Muscle layer of duodenum (tissue), 2 donors: Measurements from ENCODE around the gene CTXN2.

ENCODE experiments used
- H3K27ac ChIP-seq: one replicate; pipeline ENCODE4 v1.7.0; 2013; ENCODE audit warnings: mild to moderate bottlenecking, low read length
- H3K27me3 ChIP-seq: one replicate; pipeline ENCODE4 v1.7.0; 2013; ENCODE audit warnings: low read depth, mild to moderate bottlenecking, control low read depth, low read length
- H3K36me3 ChIP-seq, 2 donors: one replicate each; pipeline ENCODE4 v1.7.0; 2013; ENCODE audit warnings: low read length in 2 of 2, control low read depth in 1 of 2, mild to moderate bottlenecking in 1 of 2; ENCODE audit not compliant: insufficient read depth in 2 of 2, control insufficient read depth in 1 of 2
- H3K4me1 ChIP-seq, 2 donors: one replicate each; pipeline ENCODE4 v1.7.0; 2013; ENCODE audit warnings: low read length in 2 of 2, mild to moderate bottlenecking in 2 of 2, control low read depth in 1 of 2, moderate library complexity in 1 of 2; ENCODE audit not compliant: insufficient read depth in 2 of 2, control insufficient read depth in 1 of 2
- H3K4me3 ChIP-seq, 2 donors: one replicate each; pipeline ENCODE4 v1.7.0; 2013; ENCODE audit warnings: low read length in 2 of 2, low read depth in 1 of 2, mild to moderate bottlenecking in 1 of 2
- H3K9me3 ChIP-seq, 2 donors: one replicate each; pipeline ENCODE4 v1.7.0; 2013; ENCODE audit warnings: low read length in 2 of 2, control low read depth in 1 of 2, mild to moderate bottlenecking in 1 of 2; ENCODE audit not compliant: control insufficient read depth in 1 of 2
- donor health status: healthy.

Gene CTXN2

GRCh38 chr15:48222627-48223026 lies 31.2 kb downstream of the CTXN2 start:
- Histone ChIP-seq H3K4me1 (no peaks in the 10 kb centered on the region), H3K36me3 (no peaks in the 10 kb centered on the region), H3K9me3 (no peaks in the 10 kb centered on the region), H3K27me3 (no peaks in the 10 kb centered on the region), H3K4me3 (no peak overlapping the region), H3K27ac (no peak overlapping the region)

DNA sequence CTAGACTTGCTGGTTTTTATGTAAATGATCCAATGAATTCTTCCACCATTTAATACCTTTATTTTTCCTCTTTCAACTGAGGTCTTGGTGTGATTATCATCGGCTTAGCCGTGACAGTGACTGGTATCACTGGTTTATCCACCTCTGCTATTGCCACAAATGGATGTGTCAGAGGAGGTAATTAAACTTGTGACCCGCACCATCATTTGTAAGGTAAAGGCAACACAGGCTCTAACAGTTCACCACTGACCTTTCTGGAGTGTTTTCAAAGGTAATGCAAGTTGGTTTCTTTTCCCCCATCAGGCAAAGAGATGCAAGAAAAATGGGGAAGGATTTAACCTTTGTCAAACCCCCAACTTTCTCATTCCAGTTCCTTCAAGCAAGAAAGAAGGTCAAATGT lies 34.3 kb downstream of the CTXN2 start:
- H3K27me3 ChIP-seq: no peaks in the 10 kb centered on the region
- no peak overlapping the region for H3K27ac ChIP-seq
- H3K4me1 ChIP-seq: no peaks in the 10 kb centered on the region
- H3K36me3 ChIP-seq: no peaks in the 10 kb centered on the region
- H3K9me3 ChIP-seq: no peaks in the 10 kb centered on the region
- no peak overlapping the region for H3K4me3 ChIP-seq

DNA sequence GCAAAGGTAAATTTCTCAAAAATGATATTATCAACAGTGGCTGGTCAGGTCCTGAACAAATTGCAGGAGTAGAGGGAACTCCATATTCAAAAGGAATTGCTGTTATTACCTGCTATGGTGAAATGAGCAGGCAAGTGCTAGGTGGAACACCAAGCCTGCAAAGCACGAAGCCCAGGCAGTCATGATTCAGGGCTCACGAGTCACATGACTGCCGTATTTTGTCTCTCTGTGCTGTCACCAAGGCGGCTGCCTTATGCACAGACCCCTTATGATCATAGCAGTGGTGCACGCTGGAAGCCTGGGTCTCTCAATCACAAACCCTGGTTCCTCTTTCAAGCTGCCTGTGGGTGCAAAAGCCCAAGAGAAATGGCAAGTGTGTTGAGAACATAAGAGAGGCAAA lies 39.0 kb downstream of the CTXN2 start:
- no peak overlapping the region for H3K27ac ChIP-seq

GRCh38 chr15:48233246-48233645 lies 41.8 kb downstream of the CTXN2 start:
- no peaks in the 10 kb centered on the region for H3K9me3 ChIP-seq
- no peaks in the 10 kb centered on the region for H3K27me3 ChIP-seq
- H3K27ac ChIP-seq: no peak overlapping the region
- no peak overlapping the region for H3K4me3 ChIP-seq
- no peaks in the 10 kb centered on the region for H3K4me1 ChIP-seq
- H3K36me3 ChIP-seq: no peaks in the 10 kb centered on the region

More for the DNA sequence above, 39.0 kb downstream of the CTXN2 start:
- Histone ChIP-seq H3K9me3 (no peaks in the 10 kb centered on the region), H3K27me3 (no peaks in the 10 kb centered on the region), H3K36me3 (no peaks in the 10 kb centered on the region), H3K4me1 (no peaks in the 10 kb centered on the region), H3K4me3 (no peak overlapping the region)

GRCh38 chr15:48239334-48239733 lies 47.9 kb downstream of the CTXN2 start:
- Histone ChIP-seq H3K4me1 (no peaks in the 10 kb centered on the region), H3K36me3 (no peaks in the 10 kb centered on the region), H3K27ac (no peak overlapping the region), H3K9me3 (no peaks in the 10 kb centered on the region), H3K27me3 (no peaks in the 10 kb centered on the region), H3K4me3 (no peak overlapping the region)

DNA sequence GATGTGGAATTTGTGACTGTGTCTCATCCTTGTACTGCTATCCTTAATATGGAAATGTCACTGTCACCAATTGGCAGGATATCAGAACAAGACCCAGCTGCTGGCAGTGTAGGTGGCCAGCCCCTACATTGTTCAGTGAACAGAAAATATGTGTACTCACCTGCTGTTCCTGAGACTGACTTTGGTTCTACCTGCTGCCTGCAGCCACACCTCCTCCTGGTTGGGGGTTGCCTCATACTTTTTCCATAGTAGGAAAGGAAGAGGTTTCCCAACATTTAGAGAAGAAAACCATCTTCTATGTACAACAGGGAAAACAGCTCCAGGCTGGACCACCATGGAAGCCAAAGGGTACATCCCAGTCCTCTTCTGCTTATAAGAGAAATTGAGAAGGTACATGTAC lies 50.5 kb downstream of the CTXN2 start:
- H3K9me3 ChIP-seq: no peaks in the 10 kb centered on the region

DNA sequence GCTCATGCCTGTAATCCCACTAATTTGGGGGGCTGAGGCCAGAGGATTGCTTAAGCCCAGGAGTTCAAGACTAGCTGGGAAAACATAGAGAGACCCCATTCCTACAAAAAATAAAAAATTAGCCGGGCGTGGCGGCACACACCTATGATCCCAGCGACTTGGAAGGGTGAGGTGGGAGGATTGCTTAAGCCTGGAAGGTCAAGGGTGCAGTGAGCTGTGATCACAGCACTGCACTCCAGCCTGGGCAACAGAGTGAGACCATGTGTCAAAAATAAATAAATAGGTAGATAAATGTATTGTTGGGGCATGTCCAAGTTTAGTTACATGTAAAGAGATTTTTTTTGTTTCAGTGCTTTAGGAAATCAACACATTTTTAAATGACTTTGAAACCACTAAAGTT lies 51.1 kb downstream of the CTXN2 start:
- H3K36me3 ChIP-seq: no peaks in the 10 kb centered on the region
- no peak overlapping the region for H3K4me3 ChIP-seq
- H3K9me3 ChIP-seq: no peaks in the 10 kb centered on the region
- H3K4me1 ChIP-seq: no peaks in the 10 kb centered on the region
- H3K27me3 ChIP-seq: no peaks in the 10 kb centered on the region
- H3K27ac ChIP-seq: no peak overlapping the region

More for the DNA sequence above, 50.5 kb downstream of the CTXN2 start:
- Histone ChIP-seq H3K27ac (no peak overlapping the region), H3K27me3 (no peaks in the 10 kb centered on the region), H3K4me3 (no peak overlapping the region), H3K4me1 (no peaks in the 10 kb centered on the region), H3K36me3 (no peaks in the 10 kb centered on the region)

DNA sequence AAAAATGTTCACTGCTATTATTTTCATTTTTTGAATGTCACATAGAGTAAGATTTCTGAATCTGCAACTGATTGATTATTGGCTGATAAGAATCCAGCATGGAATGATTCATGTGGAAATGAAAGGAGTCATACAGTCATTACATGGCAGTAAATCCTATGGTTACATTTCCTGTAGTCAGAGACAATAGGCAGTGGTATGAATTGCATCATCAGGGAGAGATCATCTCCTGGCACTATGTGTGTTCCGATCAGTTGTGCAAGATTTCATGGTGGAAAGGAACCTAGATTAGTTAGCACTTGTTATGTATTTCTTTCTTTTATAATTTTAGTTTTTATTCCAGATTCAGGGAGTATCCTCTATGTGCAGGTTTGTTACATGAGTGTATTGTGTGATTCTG lies 53.5 kb downstream of the CTXN2 start:
- no peaks in the 10 kb centered on the region for H3K27me3 ChIP-seq
- no peak overlapping the region for H3K4me3 ChIP-seq
- H3K4me1 ChIP-seq: no peaks in the 10 kb centered on the region
- no peak overlapping the region for H3K27ac ChIP-seq
- no peaks in the 10 kb centered on the region for H3K9me3 ChIP-seq
- H3K36me3 ChIP-seq: no peaks in the 10 kb centered on the region

DNA sequence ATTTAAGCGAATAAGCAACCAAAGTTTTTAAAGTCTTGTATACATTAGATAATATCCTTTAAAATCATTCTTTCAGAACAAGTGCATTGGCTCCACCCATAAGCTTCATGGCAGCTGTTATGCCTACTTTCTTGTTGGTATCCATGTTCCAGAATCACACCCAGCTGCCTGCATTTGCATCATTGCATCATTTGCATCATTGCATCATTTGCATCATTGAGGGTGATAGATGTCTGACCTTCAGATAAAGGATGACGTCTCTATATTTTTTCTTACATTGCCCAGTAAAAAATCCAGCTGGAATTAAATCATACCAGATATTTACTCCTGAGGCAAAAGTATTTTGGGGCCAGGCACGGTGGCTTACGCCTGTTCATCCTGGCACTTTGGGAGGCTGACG lies 56.9 kb downstream of the CTXN2 start:
- Histone ChIP-seq H3K9me3 (no peaks in the 10 kb centered on the region), H3K4me3 (no peak overlapping the region), H3K4me1 (no peaks in the 10 kb centered on the region), H3K27me3 (no peaks in the 10 kb centered on the region), H3K36me3 (no peaks in the 10 kb centered on the region), H3K27ac (no peak overlapping the region)

- no peaks in the 10 kb centered on the region for H3K4me1 ChIP-seq
- H3K27ac ChIP-seq: no peak overlapping the region
- no peaks in the 10 kb centered on the region for H3K27me3 ChIP-seq
- no peaks in the 10 kb centered on the region for H3K9me3 ChIP-seq
- H3K4me3 ChIP-seq: no peak overlapping the region
- no peaks in the 10 kb centered on the region for H3K36me3 ChIP-seq
Observed at GRCh38 chr15:48250640-48251076, 59.2 kb downstream of the CTXN2 start.

DNA sequence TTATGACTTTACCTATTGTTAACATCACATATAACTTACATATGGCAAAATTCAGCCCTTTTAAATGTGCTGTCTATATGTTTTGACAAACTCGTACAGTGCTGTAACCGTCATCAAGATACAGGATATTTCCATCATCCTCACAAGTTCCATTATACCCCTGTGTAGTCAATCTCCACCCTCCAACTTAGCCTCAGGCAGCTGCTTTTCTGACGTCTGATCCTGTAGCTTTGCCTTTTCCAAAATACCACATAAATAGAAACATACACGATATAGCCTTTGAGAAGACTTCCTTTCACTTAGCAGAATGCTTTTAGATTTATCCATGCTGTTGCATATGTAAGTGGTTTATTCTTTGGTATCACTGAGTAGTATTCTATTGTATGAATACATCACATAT lies 61.7 kb downstream of the CTXN2 start:
- no peak overlapping the region for H3K27ac ChIP-seq
- no peaks in the 10 kb centered on the region for H3K9me3 ChIP-seq
- H3K27me3 ChIP-seq: no peaks in the 10 kb centered on the region
- H3K36me3 ChIP-seq: no peaks in the 10 kb centered on the region
- no peaks in the 10 kb centered on the region for H3K4me1 ChIP-seq
- no peak overlapping the region for H3K4me3 ChIP-seq
